Parietal lobe (tissue), 2 donors: ENCODE measurements around the gene FHOD1. TPM values are rescaled to one million over a fixed set of nuclear protein-coding genes. Genes with fewer than 3 reads are reported as not detected.

Source experiments
- small RNA-seq: library from RNA; depleted of rRNA; stranded (forward); fragments of <200 nt; gene quantifications from one replicate; pipeline ENCODE3, GENCODE V24; 2014; ENCODE audit warnings: low replicate concordance
- total RNA-seq: library from RNA; depleted of rRNA; stranded (reverse); fragments of >200 nt; gene quantifications from one replicate; pipeline ENCODE4 v1.2.3, GENCODE V29; 2014

Gene FHOD1
- 1.9 TPM for total RNA-seq

DNA sequence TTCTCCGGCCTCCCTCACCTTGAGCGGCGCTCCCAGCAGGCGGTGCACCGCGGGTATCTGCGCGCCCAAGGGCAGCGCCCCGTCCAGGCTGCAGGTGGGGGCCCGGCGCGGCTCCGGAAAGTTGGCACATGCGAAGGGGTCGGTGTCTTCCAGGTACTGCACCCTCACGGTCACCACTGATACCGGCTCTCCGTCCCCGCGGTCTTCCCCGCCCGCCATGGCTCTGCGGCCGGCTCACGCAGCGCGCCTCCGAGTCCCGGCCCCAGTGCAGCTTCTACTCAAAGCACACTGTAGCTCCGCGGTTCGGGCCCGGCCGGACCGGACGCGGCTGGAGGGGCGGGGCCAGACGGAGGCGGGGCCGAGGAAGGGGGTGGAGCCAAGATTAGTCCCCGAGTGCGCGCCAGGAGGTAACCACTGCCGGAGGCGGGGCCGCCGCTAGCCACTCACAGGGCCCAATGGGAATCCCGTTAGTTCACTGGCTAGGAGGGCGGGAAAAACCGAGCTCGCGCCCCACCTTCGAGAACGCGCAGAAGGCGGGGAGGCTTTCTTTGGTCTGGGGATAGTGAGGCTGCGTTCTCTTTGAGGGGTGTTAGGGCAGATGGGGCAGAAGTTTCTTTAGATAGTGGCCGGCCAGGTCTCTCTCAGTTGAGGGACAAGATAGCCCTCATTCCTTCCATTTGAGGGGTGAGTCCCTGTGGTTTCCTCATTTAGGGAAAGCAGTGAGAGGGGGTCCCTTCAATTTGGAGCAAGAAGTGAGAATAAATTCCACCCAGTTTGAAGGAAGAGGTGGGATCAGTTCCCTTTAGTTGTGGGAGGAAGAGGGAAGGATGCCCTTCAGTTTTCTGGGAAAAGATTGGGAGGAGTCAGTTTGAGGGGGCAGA is at the start of gene FHOD1:
TSS of gene FHOD1 (minus strand) at position 290 of the 881 bp plus-strand sequence. CDS start at position 219, 71 bp downstream.

DNA sequence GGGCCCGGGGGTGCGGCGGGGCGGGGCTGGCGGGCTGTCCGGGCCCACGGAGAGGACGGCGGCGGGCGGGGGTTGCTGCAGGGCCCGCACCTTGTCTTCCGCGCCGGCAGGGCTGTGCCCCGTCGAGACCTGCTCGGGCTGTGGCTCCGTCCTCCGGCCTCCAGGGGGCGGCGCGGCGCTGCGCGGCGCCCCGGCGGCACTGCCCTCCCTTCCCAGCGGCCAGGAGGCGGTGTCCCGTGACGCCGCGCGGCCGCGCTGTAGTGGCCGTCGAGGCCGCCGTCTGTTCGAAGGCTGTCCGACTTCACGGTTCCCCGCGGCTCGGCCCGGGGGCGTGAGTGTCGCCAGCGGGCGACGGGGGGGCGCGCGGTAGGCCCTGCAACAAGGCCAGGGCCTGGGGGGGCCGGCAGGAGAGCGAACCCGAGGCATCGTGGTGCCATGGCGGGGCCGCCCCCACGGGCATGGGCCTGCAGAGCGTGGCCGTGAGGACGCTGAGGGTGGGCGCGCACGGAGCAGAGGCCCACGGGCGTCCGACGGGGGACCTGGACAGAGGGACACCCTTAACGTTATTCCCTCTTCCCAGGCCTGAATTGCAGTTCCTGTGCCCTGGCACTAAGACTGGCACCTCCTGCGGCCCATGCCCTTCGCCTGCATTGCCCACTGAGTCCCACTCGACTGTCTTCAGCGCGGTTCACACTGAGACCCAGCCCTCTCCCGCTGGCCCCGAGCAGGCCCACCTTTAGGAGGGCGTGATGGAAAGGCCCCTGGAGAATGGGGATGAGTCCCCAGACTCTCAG is 32.2 kb upstream of the FHOD1 start, which contains the start of gene PLEKHG4:
TSS of gene PLEKHG4 (plus strand) at position 237 of the 794 bp plus-strand sequence. CDS start at position 750, 513 bp downstream.

DNA sequence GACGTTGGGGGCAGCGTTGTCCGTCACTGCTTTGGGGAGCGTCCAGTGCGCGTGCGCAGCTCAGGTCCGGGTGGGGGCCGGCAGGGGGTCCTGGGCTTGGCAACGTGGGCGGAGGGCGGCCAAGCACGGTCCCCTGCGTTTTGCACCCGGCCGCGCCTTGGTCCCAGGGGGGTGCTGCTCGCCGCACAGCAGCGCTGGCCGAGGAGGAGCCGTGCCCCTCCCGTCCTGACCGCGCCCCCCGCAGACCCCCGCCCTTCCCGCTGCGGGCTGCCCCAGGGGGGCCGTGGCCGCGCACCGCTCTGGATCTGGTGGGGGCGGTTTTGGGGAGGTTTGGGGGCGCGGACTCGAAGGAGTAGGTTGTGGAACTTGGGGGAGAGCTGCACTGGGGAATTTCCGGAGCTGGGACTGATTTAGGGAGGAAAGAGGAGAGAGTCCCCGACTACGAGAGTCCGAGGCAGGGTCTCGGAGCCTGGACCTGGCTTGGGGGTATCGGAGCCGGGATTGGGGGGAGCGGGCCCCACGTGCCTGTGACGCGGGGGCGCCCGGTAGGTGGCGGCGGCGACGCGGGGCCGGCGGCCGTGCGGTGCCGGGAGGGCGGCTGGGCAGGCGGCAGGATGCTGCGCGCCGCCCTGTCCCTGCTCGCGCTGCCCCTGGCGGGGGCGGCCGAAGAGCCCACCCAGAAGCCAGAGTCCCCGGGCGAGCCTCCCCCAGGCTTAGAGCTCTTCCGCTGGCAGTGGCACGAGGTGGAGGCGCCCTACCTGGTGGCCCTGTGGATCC is 1.3 kb upstream of the FHOD1 start, which contains the start of gene SLC9A5:
TSS of gene SLC9A5 (plus strand) at position 579 of the 777 bp plus-strand sequence. CDS start at position 615, 36 bp downstream.

DNA sequence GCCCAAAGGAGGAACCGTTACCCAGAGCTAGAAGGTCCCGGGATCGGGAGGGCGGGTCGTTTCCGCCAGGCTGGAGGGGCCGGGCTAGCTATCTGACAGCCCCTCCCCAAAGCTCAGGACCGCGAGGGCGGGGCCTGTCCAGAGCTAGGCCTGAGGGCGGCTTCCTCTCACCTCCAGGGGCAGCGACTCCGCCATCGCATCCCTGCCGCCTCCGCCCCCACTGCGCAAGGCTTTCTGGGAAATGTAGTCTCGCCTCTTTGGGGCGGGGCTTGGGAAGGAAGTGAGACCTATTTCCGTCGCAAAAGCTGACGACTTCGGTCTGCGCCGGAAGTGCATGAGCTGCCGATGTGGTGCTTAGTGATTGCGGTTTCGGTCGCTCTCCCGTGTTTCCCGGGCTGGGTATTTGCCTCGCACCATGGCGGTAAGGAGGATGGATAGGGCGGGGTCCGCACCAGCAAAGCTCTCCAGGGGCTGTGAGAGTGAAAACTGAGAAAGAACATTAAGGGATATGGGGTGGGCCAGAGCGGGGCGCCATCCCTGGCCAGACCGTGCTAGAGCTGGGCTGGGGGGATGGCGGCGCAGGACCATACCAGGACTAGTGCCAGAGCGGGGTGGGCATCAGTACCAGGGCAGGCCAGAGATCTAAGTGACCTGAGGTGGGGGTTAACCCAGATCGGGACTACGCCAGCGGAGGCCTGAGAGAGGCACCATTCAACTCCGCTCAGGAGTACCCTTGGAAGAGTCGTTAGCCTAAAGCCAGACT is 20.3 kb downstream of the FHOD1 start, which contains the start of gene TMEM208:
TSS of gene TMEM208 (plus strand) at position 327 of the 763 bp plus-strand sequence. CDS start at position 416, 89 bp downstream.

DNA sequence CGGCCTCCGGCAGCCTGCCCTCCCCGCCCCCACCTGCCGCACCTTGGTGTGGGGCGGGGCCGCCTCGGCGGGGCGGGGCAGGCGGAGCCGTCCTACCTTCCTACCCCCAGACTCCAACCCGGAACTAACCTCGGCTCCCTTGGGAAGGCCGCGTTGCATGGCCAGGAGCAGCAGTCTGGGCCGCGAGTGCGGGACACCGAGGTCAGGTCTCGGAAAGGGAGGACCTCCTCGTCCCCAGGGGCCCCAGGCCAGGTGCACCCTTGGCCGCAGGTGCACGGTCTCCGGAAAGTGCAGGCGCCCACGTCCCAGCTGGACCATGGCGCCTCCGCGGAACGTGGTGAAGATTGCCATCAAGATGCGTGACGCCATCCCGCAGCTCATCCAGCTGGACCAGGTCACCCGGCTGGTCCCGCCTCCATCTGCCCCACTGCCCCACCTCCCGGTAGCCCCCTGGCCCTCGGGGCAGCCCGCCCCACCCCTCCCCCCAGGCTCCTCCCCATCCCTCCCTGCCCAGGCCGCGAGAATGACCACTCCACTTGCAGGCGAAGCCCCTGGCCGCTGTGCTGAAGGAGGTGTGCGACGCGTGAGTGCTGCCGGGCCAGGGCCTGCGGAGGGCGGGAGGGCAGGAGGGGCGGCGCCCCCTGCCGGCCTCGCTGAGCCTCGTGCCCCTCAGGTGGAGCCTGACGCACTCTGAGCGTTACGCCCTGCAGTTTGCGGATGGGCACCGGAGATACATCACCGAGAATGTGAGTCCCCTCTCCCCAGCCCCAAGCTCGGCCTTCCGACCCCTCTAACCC is 48.1 kb downstream of the FHOD1 start, which contains the start of gene ELMO3:
TSS of gene ELMO3 (plus strand) at position 121 of the 797 bp plus-strand sequence. CDS start at position 317, 196 bp downstream.

DNA sequence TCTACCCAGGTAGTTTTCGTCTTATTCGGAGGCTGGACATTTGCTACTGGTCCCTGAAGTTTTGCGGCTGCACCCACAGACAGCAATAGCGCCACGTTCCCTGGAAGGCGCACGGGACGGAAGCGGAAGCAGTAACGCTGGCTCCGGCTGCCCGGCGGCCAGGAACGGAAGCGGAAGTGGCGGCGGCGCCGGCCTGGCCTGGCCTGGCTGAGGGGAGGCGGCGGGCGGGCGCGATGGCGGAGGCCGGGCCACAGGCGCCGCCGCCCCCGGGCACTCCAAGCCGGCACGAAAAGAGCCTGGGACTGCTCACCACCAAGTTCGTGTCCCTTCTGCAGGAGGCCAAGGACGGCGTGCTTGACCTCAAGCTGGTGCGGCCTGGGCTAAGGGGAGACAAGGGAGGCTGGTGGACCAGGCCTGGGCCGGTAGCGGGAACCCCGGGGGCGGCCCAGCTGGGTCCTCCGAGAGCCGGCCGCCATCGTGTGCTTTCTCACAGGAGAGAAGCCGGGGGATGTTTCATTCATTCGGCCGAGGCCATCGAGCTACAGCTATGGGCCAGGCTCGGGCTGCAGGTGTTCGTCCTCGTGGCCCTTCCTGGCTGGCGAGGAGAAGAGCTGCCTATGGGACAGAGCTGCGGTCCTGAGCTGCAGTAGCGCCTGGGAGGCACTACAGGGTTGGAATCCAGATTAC is 55.1 kb downstream of the FHOD1 start, which contains the start of gene E2F4:
TSS of gene E2F4 (plus strand) at position 161 of the 687 bp plus-strand sequence. CDS start at position 234, 73 bp downstream.

DNA sequence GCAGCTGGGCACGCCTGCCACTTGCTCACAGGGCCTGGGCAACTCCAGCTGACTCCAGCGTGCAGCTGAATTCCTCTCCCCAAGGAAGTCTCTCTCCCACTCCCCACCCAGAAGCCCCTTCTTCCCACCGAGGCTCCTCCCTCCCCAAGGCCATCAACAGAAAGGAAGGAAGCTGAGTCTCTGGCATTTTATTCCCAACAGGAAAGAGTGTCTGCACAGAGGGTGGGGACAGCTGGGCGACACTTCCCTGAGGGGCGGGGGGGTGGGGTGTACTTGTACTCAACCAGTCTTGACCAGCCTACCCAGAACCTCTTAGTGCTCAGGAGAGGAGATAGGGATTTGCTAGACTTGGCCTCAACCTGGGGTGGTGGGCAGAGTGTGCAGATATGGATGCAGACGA is 57.2 kb downstream of the FHOD1 start, which contains the start of gene EXOC3L1:
TSS of gene EXOC3L1 (minus strand) at position 96 of the 400 bp plus-strand sequence. CDS start 460 bp downstream, outside the sequence.

DNA sequence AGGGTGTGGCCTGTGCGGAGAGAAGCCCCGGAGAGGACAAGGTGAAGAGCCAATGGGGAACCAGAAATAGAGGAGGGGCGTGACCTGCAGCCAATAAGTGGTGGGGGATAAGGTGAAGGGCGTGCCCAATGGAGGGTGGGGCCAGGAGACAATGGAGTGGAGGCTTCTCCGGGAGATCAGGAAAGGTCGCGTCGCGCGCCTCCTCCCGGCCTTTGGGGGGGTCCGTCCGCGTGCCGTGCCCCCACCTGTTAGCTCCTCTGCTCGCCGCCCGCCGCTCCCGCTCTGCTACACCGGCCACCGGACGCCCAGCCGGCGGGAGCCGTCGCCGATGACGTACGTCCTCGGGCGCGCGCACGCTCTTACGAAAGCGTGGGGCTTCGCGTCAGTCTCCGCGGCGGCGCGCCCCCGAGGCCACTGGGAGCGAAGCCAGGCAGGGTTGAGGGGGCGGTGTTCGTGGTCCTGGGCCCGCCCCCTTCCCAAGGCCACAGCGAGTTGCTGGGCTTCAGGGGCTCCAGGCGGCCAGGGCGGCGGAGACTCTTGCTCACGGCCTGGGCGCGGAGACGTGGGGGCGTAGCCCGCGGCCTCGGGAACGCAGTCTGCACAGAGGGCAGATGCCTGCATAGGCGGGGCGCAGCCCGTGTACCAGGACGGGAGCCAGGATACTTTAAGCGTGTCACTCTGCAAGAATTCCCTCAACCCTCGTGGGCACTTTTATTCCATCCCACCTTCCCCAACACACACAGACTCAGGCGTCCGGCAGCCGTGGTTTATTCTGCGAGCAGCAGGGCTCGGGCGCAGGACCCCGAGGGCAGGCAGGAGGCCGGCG is 63.4 kb downstream of the FHOD1 start, which contains the start of gene MATCAP1:
TSS of gene MATCAP1 (minus strand) at position 337 of the 826 bp plus-strand sequence. CDS start 3,353 bp downstream, outside the sequence.

Small RNA genes lying within 50 kb of the gene (small RNA-seq; reads per million reads assigned to genes)
- 4.5 reads per million, percentile 86 among the genes with 10 or more reads in this experiment for gene MIR328

Other genes with a start within 250 kb of the FHOD1 start
- gene CBFB, start 218.3 kb downstream of the FHOD1 start, total RNA-seq, result 42.3 TPM
- gene PHAF1, start 137.5 kb downstream of the FHOD1 start, total RNA-seq, result 36.3 TPM
- 0.63 TPM for gene B3GNT9, start 96.5 kb downstream of the FHOD1 start, total RNA-seq
- 0.31 TPM for gene TRADD, start 87.6 kb downstream of the FHOD1 start, total RNA-seq
- gene FBXL8, start 87.5 kb downstream of the FHOD1 start, total RNA-seq, result 1.6 TPM
- gene HSF4, start 82.7 kb downstream of the FHOD1 start, total RNA-seq, result 11.3 TPM
- 3.4 TPM for gene NOL3, start 76.9 kb downstream of the FHOD1 start, total RNA-seq
- gene MATCAP1, start 63.5 kb downstream of the FHOD1 start, total RNA-seq, result 106 TPM
- gene EXOC3L1, start 57.3 kb downstream of the FHOD1 start, total RNA-seq, result 0.63 TPM
- gene E2F4, start 55.3 kb downstream of the FHOD1 start, total RNA-seq, result 41.0 TPM
- 0.94 TPM for gene ELMO3, start 48.4 kb downstream of the FHOD1 start, total RNA-seq
- 27.2 TPM for gene TMEM208, start 20.4 kb downstream of the FHOD1 start, total RNA-seq
- 0.94 TPM for gene SLC9A5, start 1.5 kb upstream of the FHOD1 start, total RNA-seq
- gene PLEKHG4, start 32.1 kb upstream of the FHOD1 start, total RNA-seq, result 3.4 TPM
- gene KCTD19, start 79.3 kb upstream of the FHOD1 start, total RNA-seq, result 0.31 TPM
- gene LRRC36, start 79.3 kb upstream of the FHOD1 start, total RNA-seq, result 3.1 TPM
- 3.8 TPM for gene TPPP3, start 146.0 kb upstream of the FHOD1 start, total RNA-seq
- 5.0 TPM for gene ZDHHC1, start 169.0 kb upstream of the FHOD1 start, total RNA-seq
- gene HSD11B2, start 183.6 kb upstream of the FHOD1 start, total RNA-seq, result not detected
- gene ATP6V0D1, start 233.7 kb upstream of the FHOD1 start, total RNA-seq, result 91.4 TPM
- not detected for gene AGRP, start 236.1 kb upstream of the FHOD1 start, total RNA-seq